Gastrocnemius medialis (tissue), 4 donors: ENCODE results near the gene STAT1.

Source experiments
- CTCF ChIP-seq, 5 experiments: fragments of 450-650 bp in 3 of 5; fragments of 200-600 bp in 2 of 5; sonication (generic) in 2 of 5; IDR thresholded peaks in 4 of 5; conservative IDR thresholded peaks in 1 of 5; 1 replicate in 4 of 5; 2 replicates in 1 of 5; pipeline ENCODE4 v1.5.1; 2016 to 2019; ENCODE audit warnings: antibody characterized with exemption in 5 of 5, mild to moderate bottlenecking in 3 of 5, moderate library complexity in 3 of 5
- POLR2A ChIP-seq, 2 donors: fragments of 450-650 bp; IDR thresholded peaks; one replicate each; pipeline ENCODE4 v1.6.1; 2017; ENCODE audit warnings: antibody characterized with exemption in 2 of 2, mild to moderate bottlenecking in 2 of 2, moderate library complexity in 2 of 2

GRCh38 chr2:191018048-191018447 is 4.1 kb upstream of the STAT1 start:
- TF ChIP-seq CTCF (IDR thresholded peaks at IDR 0.05 in 4 of 5, conservative IDR thresholded peaks at IDR 0.05 in 1 of 5) (no peak), POLR2A (IDR thresholded peaks at IDR 0.05) (no peak)
